Omental fat pad (tissue), 4 donors: Measurements from ENCODE around the gene EYA4. TPM values are rescaled to one million over a fixed set of nuclear protein-coding genes. Genes with fewer than 3 reads are reported as not detected.

Experiments used
- ATAC-seq: fragments of 150-250 bp; one replicate; pipeline ENCODE4 v1.9.1; 2016; ENCODE audit warnings: mild to moderate bottlenecking, moderate library complexity; ENCODE audit not compliant: low FRiP score
- DNase-seq: peaks from one replicate; pipeline ENCODE4 v3.0.0-alpha.2; 2019; ENCODE audit warnings: low spot score
- total RNA-seq, 4 donors: library from RNA; depleted of rRNA; stranded (reverse); fragments of >200 nt; gene quantifications; one replicate each; pipeline ENCODE4 v1.1.0, GENCODE V29; 2016
- TF ChIP-seq, protein P1 (sequence below), 3 donors: fragments of 450-650 bp; IDR thresholded peaks; one replicate each; pipeline ENCODE4 v1.5.1; 2016 to 2017; ENCODE audit warnings: antibody characterized with exemption in 3 of 3, mild to moderate bottlenecking in 3 of 3, moderate library complexity in 2 of 3

EYA4 gene
- total RNA-seq, 4 donors from 2014 or later = 1.1 to 4.2 (median 2.0) TPM

DNA sequence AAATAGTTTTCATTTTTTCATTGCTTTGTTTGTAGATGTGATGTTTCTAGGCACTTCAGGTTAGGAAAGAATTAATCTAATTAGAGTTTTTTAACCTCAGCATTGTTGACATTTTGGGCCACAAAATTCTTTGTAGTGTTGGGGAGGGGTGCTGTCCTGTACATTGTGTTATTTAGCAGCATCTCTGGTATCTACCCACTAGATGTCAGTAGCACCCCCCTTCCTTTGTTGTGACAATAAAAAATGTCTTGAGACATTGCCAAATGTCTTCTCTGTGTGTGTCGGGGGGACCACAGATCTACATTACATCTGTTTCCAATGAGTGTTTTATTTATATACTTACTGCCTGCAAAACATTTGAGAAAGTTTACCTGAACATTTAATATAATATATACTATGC is 45.6 kb downstream of the EYA4 start:
- DNase-seq (no peak), ATAC-seq (no peak)
- TF ChIP-seq, protein P1, sequence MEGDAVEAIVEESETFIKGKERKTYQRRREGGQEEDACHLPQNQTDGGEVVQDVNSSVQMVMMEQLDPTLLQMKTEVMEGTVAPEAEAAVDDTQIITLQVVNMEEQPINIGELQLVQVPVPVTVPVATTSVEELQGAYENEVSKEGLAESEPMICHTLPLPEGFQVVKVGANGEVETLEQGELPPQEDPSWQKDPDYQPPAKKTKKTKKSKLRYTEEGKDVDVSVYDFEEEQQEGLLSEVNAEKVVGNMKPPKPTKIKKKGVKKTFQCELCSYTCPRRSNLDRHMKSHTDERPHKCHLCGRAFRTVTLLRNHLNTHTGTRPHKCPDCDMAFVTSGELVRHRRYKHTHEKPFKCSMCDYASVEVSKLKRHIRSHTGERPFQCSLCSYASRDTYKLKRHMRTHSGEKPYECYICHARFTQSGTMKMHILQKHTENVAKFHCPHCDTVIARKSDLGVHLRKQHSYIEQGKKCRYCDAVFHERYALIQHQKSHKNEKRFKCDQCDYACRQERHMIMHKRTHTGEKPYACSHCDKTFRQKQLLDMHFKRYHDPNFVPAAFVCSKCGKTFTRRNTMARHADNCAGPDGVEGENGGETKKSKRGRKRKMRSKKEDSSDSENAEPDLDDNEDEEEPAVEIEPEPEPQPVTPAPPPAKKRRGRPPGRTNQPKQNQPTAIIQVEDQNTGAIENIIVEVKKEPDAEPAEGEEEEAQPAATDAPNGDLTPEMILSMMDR (IDR thresholded peaks at IDR 0.05) = no peak

DNA sequence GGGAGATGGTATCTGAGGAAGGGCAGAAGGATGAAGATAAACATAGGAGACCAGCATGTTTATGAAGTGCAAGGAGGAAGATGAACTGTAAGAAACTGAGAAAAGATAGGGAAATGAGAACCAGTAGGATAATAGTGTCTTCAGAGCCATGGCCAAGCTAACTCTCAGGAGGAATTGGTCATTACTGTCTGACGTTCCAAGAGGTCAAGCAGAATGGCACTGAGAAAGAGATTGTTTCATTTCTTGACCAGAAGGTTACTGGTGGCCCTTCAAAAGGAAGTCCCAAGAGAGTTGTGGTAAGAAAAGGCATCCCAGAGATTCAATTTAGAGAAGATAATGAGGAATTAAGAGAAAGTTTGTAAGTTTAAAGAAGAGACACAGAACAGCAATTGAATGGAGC is 47.5 kb downstream of the EYA4 start:
- TF ChIP-seq, protein P1 (IDR thresholded peaks at IDR 0.05) = no peak
- no peak for DNase-seq
- ATAC-seq = no peak

DNA sequence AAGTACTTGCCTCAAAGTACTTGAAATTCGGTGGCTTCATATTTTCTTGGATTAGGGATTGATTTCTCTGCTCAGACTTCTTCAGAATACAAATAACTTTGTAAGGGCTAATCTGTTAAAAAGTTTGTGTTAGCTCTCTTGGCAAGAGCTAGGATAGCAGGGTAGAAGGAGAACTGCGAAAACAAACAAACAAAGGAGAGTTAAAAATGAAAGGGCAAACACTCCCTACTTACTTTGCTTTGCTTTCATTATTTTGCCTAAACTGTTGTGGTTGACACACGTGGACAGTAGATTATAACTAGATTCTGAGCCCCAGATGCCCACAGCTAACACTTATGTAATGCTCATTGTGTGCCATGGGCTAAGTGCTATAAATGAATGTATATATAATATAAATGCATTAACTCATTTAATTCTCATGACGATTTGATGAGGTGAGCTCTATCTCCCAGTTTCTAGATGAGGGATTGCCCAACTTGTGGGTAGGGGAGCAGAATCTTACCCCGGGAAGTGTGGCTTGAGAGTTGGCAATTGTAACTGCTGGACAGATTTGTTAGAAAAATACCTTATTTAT is 48.7 kb downstream of the EYA4 start:
- TF ChIP-seq, protein P1 (IDR thresholded peaks at IDR 0.05) = no peak
- DNase-seq (no peak), ATAC-seq (no peak)

DNA sequence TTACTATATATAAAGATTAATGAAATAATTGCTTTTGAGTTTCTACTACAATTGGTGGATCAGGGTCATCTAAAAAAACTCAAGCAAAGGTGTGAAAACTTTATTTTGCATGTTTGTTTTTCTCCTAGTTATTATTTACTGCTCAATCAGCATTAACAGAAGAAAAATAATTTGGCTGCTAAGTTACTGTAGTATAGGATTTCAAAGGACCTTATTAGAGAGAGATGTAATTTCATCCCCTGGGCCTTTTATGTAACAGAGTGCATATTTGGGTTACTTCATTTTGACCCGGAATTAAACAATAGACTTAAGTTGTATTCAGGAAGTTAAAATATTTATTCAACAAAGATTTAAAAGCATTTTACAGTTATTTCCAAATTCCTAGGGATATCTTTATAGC is 49.8 kb downstream of the EYA4 start:
- TF ChIP-seq, protein P1 (IDR thresholded peaks at IDR 0.05) = no peak
- no peak for DNase-seq
- ATAC-seq = no peak

DNA sequence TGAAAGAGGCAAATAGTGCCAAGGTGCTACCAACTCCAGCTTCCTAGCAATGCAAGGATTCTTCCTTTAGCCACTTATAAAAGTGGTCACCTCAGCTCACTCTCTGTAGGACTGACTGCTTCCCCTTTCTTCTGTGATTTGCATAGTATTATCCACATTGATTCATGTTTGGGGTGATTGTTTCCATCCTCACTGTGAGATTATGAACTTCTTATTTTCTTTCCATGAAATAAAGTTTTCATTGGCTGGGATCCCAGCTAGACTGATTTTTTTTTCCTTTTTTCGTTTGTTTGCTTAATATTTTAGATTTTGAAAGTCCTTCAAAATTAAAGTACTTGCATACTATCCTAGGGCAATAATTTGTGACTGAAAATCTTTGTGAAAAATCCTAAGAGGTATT is 50.5 kb downstream of the EYA4 start:
- DNase-seq (no peak), ATAC-seq (no peak)
- TF ChIP-seq, protein P1 (IDR thresholded peaks at IDR 0.05) = no peak

DNA sequence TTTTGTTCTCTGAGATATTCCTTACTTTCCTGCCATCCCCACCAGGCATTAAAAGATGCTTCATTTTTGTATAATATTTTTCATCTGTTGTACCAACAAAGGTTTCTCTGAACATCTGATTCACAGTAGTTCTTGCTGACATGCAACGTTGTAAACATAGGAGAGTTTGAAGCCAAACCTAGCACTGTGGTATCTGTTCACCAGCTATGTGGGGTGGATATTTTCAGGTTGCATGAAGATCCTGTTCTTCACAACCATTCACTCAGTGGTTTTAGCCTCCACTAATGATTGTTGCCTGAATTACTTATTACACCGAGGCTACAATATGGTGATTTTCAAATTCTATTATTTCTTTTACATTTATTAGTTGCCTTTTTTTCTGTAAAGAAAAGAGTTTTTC is 56.5 kb downstream of the EYA4 start:
- no peak for DNase-seq
- TF ChIP-seq, protein P1 (IDR thresholded peaks at IDR 0.05) = no peak
- ATAC-seq = no peak

DNA sequence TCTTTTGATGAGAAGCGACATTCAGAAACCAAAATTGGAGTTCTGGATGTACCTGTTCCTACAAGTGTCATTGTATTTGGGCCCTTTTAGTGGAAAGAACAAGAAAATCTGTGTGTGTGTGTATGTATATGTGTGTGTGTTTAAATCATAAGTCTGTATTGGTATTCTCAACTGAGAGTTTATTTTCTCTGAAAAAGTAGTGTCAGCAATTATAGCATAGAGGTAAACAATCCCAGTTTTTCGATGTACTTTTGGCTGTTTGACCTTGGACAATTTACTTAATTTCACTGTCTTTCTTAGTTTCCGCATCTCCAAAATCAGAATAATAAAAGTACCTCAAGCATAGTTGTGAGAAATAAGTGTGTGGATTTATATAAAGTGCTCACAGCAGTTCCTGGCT is 57.2 kb downstream of the EYA4 start:
- DNase-seq = no peak
- TF ChIP-seq, protein P1 (IDR thresholded peaks at IDR 0.05) = no peak
- no peak for ATAC-seq
